HepG2 (cell line): ENCODE data around the gene CRIM1. TPM values are rescaled to one million over a fixed set of nuclear protein-coding genes. Genes with fewer than 3 reads are reported as not detected.

ENCODE experiments used
- AGO1 ChIP-seq: fragments of 200-400 bp; formaldehyde crosslinking; IDR thresholded peaks from 2 replicates; pipeline ENCODE4 v1.6.1; 2017; ENCODE audit warnings: mild to moderate bottlenecking, low read depth, low read length, moderate library complexity; ENCODE audit not compliant: poor library complexity, severe bottlenecking
- ARNT2 ChIP-seq: sonication (generic); formaldehyde crosslinking; IDR thresholded peaks from 2 replicates; pipeline ENCODE4 v1.8.0; 2022; ENCODE audit warnings: mild to moderate bottlenecking, low read depth, missing genetic modification reagents, moderate library complexity
- DPF2 ChIP-seq: sonication (generic); formaldehyde crosslinking; IDR thresholded peaks from 2 replicates; pipeline ENCODE4 v1.4.0; 2020; ENCODE audit warnings: mild to moderate bottlenecking, low read depth, missing genetic modification reagents, borderline replicate concordance
- ELF1 ChIP-seq: sonication (generic); formaldehyde crosslinking; IDR thresholded peaks from 2 replicates; pipeline ENCODE4 v1.4.0; 2020; ENCODE audit warnings: missing genetic modification reagents
- ETV5 ChIP-seq: IDR thresholded peaks from 2 replicates; pipeline ENCODE4 v1.6.1; 2018; ENCODE audit warnings: missing biosample characterization, missing genetic modification reagents, inconsistent platforms, borderline replicate concordance
- HDAC1 ChIP-seq: sonication (generic); formaldehyde crosslinking; IDR thresholded peaks from 2 replicates; pipeline ENCODE4 v1.5.1; 2020; ENCODE audit warnings: mild to moderate bottlenecking, missing genetic modification reagents
- KAT8 ChIP-seq: IDR thresholded peaks from 2 replicates; pipeline ENCODE4 v1.6.1; 2016; ENCODE audit warnings: missing genetic modification reagents, missing compliant biosample characterization
- NCOA1 ChIP-seq: sonication (generic); formaldehyde crosslinking; IDR thresholded peaks from 2 replicates; pipeline ENCODE4 v1.9.0; 2021; ENCODE audit warnings: missing genetic modification reagents
- PHF20 ChIP-seq: sonication (generic); formaldehyde crosslinking; IDR thresholded peaks from 2 replicates; pipeline ENCODE4 v1.5.0; 2020; ENCODE audit warnings: mild to moderate bottlenecking, missing genetic modification reagents
- ZNF138 ChIP-seq: sonication (generic); formaldehyde crosslinking; IDR thresholded peaks from 2 replicates; pipeline ENCODE4 v1.5.0; 2020; ENCODE audit warnings: mild to moderate bottlenecking, low read depth, missing genetic modification reagents
- ZNF232 ChIP-seq: sonication (generic); formaldehyde crosslinking; IDR thresholded peaks from 2 replicates; pipeline ENCODE4 v1.4.0; 2020; ENCODE audit warnings: missing genetic modification reagents, borderline replicate concordance
- ZNF253 ChIP-seq: sonication (generic); formaldehyde crosslinking; IDR thresholded peaks from 2 replicates; pipeline ENCODE4 v1.8.0; 2022; ENCODE audit warnings: mild to moderate bottlenecking, missing genetic modification reagents, borderline replicate concordance
- ZNF331 ChIP-seq: sonication (generic); formaldehyde crosslinking; IDR thresholded peaks from 2 replicates; pipeline ENCODE4 v1.4.0; 2020; ENCODE audit warnings: missing genetic modification reagents
- ZNF382 ChIP-seq: sonication (generic); formaldehyde crosslinking; IDR thresholded peaks from 2 replicates; pipeline ENCODE4 v1.5.0; 2020; ENCODE audit warnings: missing genetic modification reagents, mild to moderate bottlenecking, borderline replicate concordance
- ZNF703 ChIP-seq: sonication (generic); formaldehyde crosslinking; IDR thresholded peaks from 2 replicates; pipeline ENCODE4 v1.5.1; 2020; ENCODE audit warnings: missing genetic modification reagents, mild to moderate bottlenecking, moderate library complexity, borderline replicate concordance
- ZNF850 ChIP-seq: sonication (generic); formaldehyde crosslinking; conservative IDR thresholded peaks from 2 replicates; pipeline ENCODE4 v1.9.0; 2021; ENCODE audit warnings: mild to moderate bottlenecking, missing genetic modification reagents
- polyA plus RNA-seq, 8 experiments: library from polyadenylated mRNA; depleted of rRNA in 3 of 8; stranded (reverse) in 7 of 8; unstranded in 1 of 8; fragments of >200 nt; fragmentation: Illumina TruSeq in 4 of 8; extraction: Trizol in 4 of 8; gene quantifications; 2 replicates each; pipeline versions ENCODE4 v1.2.1 to v1.2.3, GENCODE V29; 2011 to 2016; ENCODE audit warnings: low read depth in 4 of 8, missing spikeins in 1 of 8, mixed read lengths in 1 of 8; ENCODE audit not compliant: insufficient read depth in 1 of 8
- total RNA-seq, 5 experiments: library from RNA; depleted of rRNA; stranded (reverse); fragments of >200 nt; fragmentation: Illumina TruSeq; extraction: Trizol; gene quantifications; 2 replicates each; pipeline ENCODE4 v1.2.3, GENCODE V29; 2016; ENCODE audit warnings: low read depth in 1 of 5
- TF ChIP-seq, protein P1 (sequence below), 2 experiments: IDR thresholded peaks; 2 replicates each; pipeline ENCODE4 v1.6.1; 2011 to 2012; ENCODE audit warnings: low read length in 2 of 2, borderline replicate concordance in 1 of 2, low read depth in 1 of 2, mild to moderate bottlenecking in 1 of 2, moderate library complexity in 1 of 2
- TF ChIP-seq, protein P2 (sequence below): sonication (generic); formaldehyde crosslinking; conservative IDR thresholded peaks from 2 replicates; pipeline ENCODE4 v1.4.0; 2020; ENCODE audit warnings: mild to moderate bottlenecking, missing genetic modification reagents, moderate library complexity
- TF ChIP-seq, protein P3 (sequence below): sonication (generic); formaldehyde crosslinking; IDR thresholded peaks from 2 replicates; pipeline ENCODE4 v1.5.0; 2020; ENCODE audit warnings: missing genetic modification reagents
- TF ChIP-seq, protein P4 (sequence below): IDR thresholded peaks from 2 replicates; pipeline ENCODE4 v1.6.1; 2016; ENCODE audit warnings: low read depth, control low read depth

The CRIM1 gene
- total and polyA plus RNA-seq, 2 of the 13 experiments (the other 11 are each of a cell fraction or from before 2014, with no cell fraction given): 39.1 to 69.9 TPM

DNA sequence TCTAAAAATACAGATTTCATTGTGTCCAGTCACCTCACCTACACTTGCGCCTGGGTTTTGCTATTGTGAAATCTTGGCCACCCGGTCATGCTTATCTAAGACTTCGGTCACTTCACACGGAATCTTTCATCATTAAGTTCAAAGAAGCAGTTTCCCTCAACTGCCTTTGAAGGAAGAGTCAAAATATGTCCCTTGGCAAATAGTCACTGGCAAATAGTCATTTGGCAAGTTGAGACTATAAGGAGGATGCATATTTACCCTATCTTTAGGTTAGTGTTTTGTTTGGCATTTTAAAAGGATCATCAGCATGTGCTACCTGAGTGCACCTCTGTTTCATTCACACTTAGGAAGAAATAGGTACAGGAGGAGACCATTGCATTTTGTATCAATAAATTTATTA lies 146.5 kb downstream of the CRIM1 start (continued):
- TF ChIP-seq ZNF138 (no peak), AGO1 (no peak), ELF1 (CRISPR knock-in tag) (peak; percentile 52; the same call in 1 of the 2 replicates), ZNF382 (CRISPR knock-in tag) (no peak), ZNF232 (CRISPR knock-in tag) (no peak), ZNF331 (peak; percentile 93), ETV5 (CRISPR knock-in tag) (peak; percentile 84; the same call in 1 of the 2 replicates), DPF2 (CRISPR knock-in tag) (peak; percentile 98), PHF20 (no peak), ZNF253 (no peak), HDAC1 (CRISPR knock-in tag) (peak; percentile 86), ZNF850 (CRISPR knock-in tag) (no peak), ZNF703 (CRISPR knock-in tag) (0 out of 2 replicates have a peak, but pooled peaks have one; percentile 64), NCOA1 (CRISPR knock-in tag) (peak; percentile 97; the same call in 1 of the 2 replicates), ARNT2 (CRISPR knock-in tag) (no peak), KAT8 (CRISPR knock-in tag) (peak; percentile 85)
- TF ChIP-seq, protein P1, sequence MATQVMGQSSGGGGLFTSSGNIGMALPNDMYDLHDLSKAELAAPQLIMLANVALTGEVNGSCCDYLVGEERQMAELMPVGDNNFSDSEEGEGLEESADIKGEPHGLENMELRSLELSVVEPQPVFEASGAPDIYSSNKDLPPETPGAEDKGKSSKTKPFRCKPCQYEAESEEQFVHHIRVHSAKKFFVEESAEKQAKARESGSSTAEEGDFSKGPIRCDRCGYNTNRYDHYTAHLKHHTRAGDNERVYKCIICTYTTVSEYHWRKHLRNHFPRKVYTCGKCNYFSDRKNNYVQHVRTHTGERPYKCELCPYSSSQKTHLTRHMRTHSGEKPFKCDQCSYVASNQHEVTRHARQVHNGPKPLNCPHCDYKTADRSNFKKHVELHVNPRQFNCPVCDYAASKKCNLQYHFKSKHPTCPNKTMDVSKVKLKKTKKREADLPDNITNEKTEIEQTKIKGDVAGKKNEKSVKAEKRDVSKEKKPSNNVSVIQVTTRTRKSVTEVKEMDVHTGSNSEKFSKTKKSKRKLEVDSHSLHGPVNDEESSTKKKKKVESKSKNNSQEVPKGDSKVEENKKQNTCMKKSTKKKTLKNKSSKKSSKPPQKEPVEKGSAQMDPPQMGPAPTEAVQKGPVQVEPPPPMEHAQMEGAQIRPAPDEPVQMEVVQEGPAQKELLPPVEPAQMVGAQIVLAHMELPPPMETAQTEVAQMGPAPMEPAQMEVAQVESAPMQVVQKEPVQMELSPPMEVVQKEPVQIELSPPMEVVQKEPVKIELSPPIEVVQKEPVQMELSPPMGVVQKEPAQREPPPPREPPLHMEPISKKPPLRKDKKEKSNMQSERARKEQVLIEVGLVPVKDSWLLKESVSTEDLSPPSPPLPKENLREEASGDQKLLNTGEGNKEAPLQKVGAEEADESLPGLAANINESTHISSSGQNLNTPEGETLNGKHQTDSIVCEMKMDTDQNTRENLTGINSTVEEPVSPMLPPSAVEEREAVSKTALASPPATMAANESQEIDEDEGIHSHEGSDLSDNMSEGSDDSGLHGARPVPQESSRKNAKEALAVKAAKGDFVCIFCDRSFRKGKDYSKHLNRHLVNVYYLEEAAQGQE (IDR thresholded peaks at IDR 0.05; ENCODE audit: borderline replicate concordance in 1 of 2, low read depth in 1 of 2, low read length in 2 of 2): peak in 1 of 2 experiments; percentile 81; a peak in 2 of 4 replicates
- TF ChIP-seq, protein P2, sequence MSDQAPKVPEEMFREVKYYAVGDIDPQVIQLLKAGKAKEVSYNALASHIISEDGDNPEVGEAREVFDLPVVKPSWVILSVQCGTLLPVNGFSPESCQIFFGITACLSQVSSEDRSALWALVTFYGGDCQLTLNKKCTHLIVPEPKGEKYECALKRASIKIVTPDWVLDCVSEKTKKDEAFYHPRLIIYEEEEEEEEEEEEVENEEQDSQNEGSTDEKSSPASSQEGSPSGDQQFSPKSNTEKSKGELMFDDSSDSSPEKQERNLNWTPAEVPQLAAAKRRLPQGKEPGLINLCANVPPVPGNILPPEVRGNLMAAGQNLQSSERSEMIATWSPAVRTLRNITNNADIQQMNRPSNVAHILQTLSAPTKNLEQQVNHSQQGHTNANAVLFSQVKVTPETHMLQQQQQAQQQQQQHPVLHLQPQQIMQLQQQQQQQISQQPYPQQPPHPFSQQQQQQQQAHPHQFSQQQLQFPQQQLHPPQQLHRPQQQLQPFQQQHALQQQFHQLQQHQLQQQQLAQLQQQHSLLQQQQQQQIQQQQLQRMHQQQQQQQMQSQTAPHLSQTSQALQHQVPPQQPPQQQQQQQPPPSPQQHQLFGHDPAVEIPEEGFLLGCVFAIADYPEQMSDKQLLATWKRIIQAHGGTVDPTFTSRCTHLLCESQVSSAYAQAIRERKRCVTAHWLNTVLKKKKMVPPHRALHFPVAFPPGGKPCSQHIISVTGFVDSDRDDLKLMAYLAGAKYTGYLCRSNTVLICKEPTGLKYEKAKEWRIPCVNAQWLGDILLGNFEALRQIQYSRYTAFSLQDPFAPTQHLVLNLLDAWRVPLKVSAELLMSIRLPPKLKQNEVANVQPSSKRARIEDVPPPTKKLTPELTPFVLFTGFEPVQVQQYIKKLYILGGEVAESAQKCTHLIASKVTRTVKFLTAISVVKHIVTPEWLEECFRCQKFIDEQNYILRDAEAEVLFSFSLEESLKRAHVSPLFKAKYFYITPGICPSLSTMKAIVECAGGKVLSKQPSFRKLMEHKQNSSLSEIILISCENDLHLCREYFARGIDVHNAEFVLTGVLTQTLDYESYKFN: peak; percentile 94
- TF ChIP-seq, protein P3, sequence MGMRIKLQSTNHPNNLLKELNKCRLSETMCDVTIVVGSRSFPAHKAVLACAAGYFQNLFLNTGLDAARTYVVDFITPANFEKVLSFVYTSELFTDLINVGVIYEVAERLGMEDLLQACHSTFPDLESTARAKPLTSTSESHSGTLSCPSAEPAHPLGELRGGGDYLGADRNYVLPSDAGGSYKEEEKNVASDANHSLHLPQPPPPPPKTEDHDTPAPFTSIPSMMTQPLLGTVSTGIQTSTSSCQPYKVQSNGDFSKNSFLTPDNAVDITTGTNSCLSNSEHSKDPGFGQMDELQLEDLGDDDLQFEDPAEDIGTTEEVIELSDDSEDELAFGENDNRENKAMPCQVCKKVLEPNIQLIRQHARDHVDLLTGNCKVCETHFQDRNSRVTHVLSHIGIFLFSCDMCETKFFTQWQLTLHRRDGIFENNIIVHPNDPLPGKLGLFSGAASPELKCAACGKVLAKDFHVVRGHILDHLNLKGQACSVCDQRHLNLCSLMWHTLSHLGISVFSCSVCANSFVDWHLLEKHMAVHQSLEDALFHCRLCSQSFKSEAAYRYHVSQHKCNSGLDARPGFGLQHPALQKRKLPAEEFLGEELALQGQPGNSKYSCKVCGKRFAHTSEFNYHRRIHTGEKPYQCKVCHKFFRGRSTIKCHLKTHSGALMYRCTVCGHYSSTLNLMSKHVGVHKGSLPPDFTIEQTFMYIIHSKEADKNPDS: no peak
- TF ChIP-seq, protein P4, sequence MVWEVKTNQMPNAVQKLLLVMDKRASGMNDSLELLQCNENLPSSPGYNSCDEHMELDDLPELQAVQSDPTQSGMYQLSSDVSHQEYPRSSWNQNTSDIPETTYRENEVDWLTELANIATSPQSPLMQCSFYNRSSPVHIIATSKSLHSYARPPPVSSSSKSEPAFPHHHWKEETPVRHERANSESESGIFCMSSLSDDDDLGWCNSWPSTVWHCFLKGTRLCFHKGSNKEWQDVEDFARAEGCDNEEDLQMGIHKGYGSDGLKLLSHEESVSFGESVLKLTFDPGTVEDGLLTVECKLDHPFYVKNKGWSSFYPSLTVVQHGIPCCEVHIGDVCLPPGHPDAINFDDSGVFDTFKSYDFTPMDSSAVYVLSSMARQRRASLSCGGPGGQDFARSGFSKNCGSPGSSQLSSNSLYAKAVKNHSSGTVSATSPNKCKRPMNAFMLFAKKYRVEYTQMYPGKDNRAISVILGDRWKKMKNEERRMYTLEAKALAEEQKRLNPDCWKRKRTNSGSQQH (CRISPR knock-in tag): no peak
